ENCODE results near the gene ERVFRD-1. TPM values are rescaled to one million over a fixed set of nuclear protein-coding genes. Genes with fewer than 3 reads are reported as not detected.

ERVFRD-1 gene
- total RNA-seq, 4 donors from 2014 or later, result not detected

GRCh38 chr6:11096109-11096508 is 15.4 kb downstream of the ERVFRD-1 start:
- ATAC-seq (no peak), DNase-seq (no peak)
- in situ Hi-C loops (cut with MboI; ENCODE audit: low sequenced_read_pairs in 4 of 4), result no loop called here
- TF ChIP-seq POLR2A (IDR thresholded peaks at IDR 0.05) (no peak), CTCF (IDR thresholded peaks at IDR 0.05 in 4 of 5, conservative IDR thresholded peaks at IDR 0.05 in 1 of 5) (no peak)
- no peaks in the 10 kb centered on the region for H3K9me3 ChIP-seq
- H3K27me3 ChIP-seq, result no peaks in the 10 kb centered on the region
- no peaks in the 10 kb centered on the region for H3K36me3 ChIP-seq
- H3K4me1 ChIP-seq, result peaks cover 18% of the 10 kb centered on the region in 2 donors
- H3K27ac ChIP-seq, result no peak overlapping the region
- H3K4me3 ChIP-seq, result no peak overlapping the region
- intact Hi-C loops (cut with DNase I; ENCODE audit: low total_unique reads), result no loop called here

DNA sequence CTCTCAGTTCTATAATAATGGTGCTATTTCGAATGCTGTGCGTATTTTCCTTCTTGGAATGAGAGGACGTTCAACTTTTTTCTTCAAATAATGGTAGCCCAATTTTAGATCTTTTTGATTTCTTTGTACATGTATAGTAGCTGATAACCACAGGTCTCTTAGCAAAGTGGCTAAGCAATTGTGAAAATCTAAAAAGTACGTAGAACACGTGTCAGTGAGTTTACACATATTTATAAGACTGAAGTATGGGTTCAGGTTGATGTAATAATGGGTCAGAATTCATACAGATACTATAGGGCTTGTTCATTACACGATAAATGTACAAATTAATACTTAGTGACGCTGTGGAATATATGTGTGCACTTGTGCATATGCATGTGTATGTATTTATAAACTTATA is 16.6 kb downstream of the ERVFRD-1 start:
- Histone ChIP-seq H3K4me1 (peaks cover 16 to 18% of the 10 kb centered on the region in 2 donors), H3K36me3 (no peaks in the 10 kb centered on the region), H3K4me3 (peak overlapping the region; percentile 78 to 91 (median 86)), H3K27me3 (no peaks in the 10 kb centered on the region), H3K27ac (peak overlapping the region; percentile 94 to 97 (median 95)), H3K9me3 (no peaks in the 10 kb centered on the region)
- TF ChIP-seq CTCF (IDR thresholded peaks at IDR 0.05 in 4 of 5, conservative IDR thresholded peaks at IDR 0.05 in 1 of 5) (no peak), POLR2A (IDR thresholded peaks at IDR 0.05) (no peak)
- no peak for DNase-seq
- ATAC-seq, result no peak
- intact Hi-C loops (cut with DNase I; ENCODE audit: low total_unique reads), result loop anchor here (5.0 kb wide), 1 partner anchor 137 kb away; the partner anchor contains the start of gene NEDD9
- in situ Hi-C loops (cut with MboI; ENCODE audit: low sequenced_read_pairs in 4 of 4), result no loop called here

DNA sequence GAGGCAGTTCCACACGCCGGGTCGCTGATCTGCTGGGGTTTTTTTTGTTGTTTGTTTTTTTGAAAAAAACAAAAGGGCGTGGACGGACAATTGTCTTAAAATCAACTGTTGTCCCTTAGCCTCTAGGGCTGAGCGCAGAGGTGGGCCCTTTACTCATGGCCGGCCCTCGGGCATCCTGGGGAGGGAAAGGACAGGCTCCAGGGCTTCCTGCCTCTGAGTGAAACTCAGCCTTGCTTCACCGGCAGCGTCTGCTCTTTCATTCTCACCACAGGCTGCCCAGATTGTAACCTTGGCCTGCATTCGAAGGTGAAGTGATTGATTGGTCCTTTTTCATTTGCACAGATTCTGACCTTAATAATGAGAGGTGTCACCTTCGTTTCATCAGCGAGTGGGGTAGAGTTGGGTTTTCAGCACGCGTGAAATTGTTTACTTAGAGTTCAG is 17.1 kb downstream of the ERVFRD-1 start:
- in situ Hi-C loops (cut with MboI; ENCODE audit: low sequenced_read_pairs in 4 of 4), result no loop called here
- ATAC-seq, result peak; percentile 44 to 47

GRCh38 chr6:11093626-11094410 is 17.7 kb downstream of the ERVFRD-1 start, which contains the start of gene SMIM13:
SMIM13 (plus strand) TSS chr6:11093834; CDS start chr6:11094314, 480 bp downstream.
- TF ChIP-seq POLR2A (IDR thresholded peaks at IDR 0.05) (peak; percentile 71 to 81), CTCF (IDR thresholded peaks at IDR 0.05 in 4 of 5, conservative IDR thresholded peaks at IDR 0.05 in 1 of 5) (peak; percentile 51 to 89 (median 70))
- H3K4me3 ChIP-seq, result peak within 1 kb of the TSS; percentile 78 to 91 (median 86)

More for the DNA sequence above, 17.1 kb downstream of the ERVFRD-1 start:
- Histone ChIP-seq H3K27me3 (no peaks in the 10 kb centered on the region), H3K4me3 (peak overlapping the region; percentile 78 to 91 (median 86)), H3K36me3 (no peaks in the 10 kb centered on the region), H3K27ac (peak overlapping the region; percentile 94 to 97 (median 95)), H3K4me1 (peaks cover 16 to 18% of the 10 kb centered on the region in 2 donors), H3K9me3 (no peaks in the 10 kb centered on the region)
- no peak for TF ChIP-seq POLR2A (IDR thresholded peaks at IDR 0.05)
- TF ChIP-seq CTCF (IDR thresholded peaks at IDR 0.05 in 4 of 5, conservative IDR thresholded peaks at IDR 0.05 in 1 of 5), result no peak
- peak in 1 of 2 donors; percentile 36 for DNase-seq
- intact Hi-C loops (cut with DNase I; ENCODE audit: low total_unique reads), result loop anchor here (5.0 kb wide), 1 partner anchor 138 kb away; the partner anchor contains the start of gene NEDD9

More at GRCh38 chr6:11093626-11094410, 17.7 kb downstream of the ERVFRD-1 start, which contains the start of gene SMIM13:
- peak; percentile 94 to 98 for ATAC-seq
- intact Hi-C loops (cut with DNase I; ENCODE audit: low total_unique reads) (loop anchor here (1.0 to 5.0 kb wide), 2 partner anchors 138 to 400 kb away; partner anchors contain the start of genes C6orf52, NEDD9 and PAK1IP1), in situ Hi-C loops (cut with MboI; ENCODE audit: low sequenced_read_pairs in 4 of 4) (no loop called here)
- H3K4me1 ChIP-seq, result peaks cover 16 to 18% of the 10 kb centered on the region in 2 donors
- H3K27me3 ChIP-seq, result no peaks in the 10 kb centered on the region
- DNase-seq, result peak; percentile 97
- H3K36me3 ChIP-seq, result no peaks in the 10 kb centered on the region
- peak within 1 kb of the TSS; percentile 94 to 97 (median 95) for H3K27ac ChIP-seq
- H3K9me3 ChIP-seq, result no peaks in the 10 kb centered on the region

Data from gastrocnemius medialis (tissue), 4 donors.